IMR-90 (cell line): ENCODE measurements around the gene IL20RA. TPM values are rescaled to one million over a fixed set of nuclear protein-coding genes. Genes with fewer than 3 reads are reported as not detected.

ENCODE experiments used
- ATAC-seq: fragments of 200-7000 bp; cut with Tn5 transposase; 2 replicates; pipeline ENCODE4 v1.9.1; 2020; ENCODE audit warnings: low read depth, mild to moderate bottlenecking, moderate library complexity
- BruUV-seq: library from RNA; stranded (reverse); fragments of 400-500 nt; replicated peaks from 2 replicates; lab custom pipeline; 2021; lab: Mats Ljungman, UMichigan
- CTCF ChIA-PET: fragments of 300-600 bp; formaldehyde crosslinking; extraction: SDS; loops from one replicate; lab custom pipeline; 2021; ENCODE audit warnings: antibody characterized with exemption; lab: Yijun Ruan, JAX
- POLR2A ChIA-PET: fragments of 300-600 bp; sonication (Branson Sonifier 250); formaldehyde crosslinking; loops from one replicate; lab custom pipeline; 2022; ENCODE audit warnings: antibody characterized with exemption; ENCODE audit not compliant: unreplicated experiment; lab: Charles Lee
- DNase-seq: peaks from one replicate; pipeline ENCODE4 v3.0.0; 2013
- H2AFZ ChIP-seq: replicated peaks from 2 replicates; pipeline ENCODE3; 2013; ENCODE audit warnings: low read length, mild to moderate bottlenecking; ENCODE audit not compliant: poor library complexity
- H2AK5ac ChIP-seq: 2 replicates; pipeline ENCODE4 v1.6.1; 2013; ENCODE audit warnings: low read depth, low read length, inconsistent platforms
- H2AK9ac ChIP-seq: replicated peaks from 2 replicates; pipeline ENCODE3; 2013; ENCODE audit warnings: mild to moderate bottlenecking, low read depth, low read length, moderate library complexity; ENCODE audit not compliant: poor library complexity
- H2BK120ac ChIP-seq: 2 replicates; pipeline ENCODE4 v1.6.1; 2013; ENCODE audit warnings: low read depth, low read length, inconsistent platforms
- H2BK15ac ChIP-seq: 3 replicates; pipeline ENCODE4 v1.6.1; 2013; ENCODE audit warnings: low read depth, low read length, inconsistent platforms
- H2BK20ac ChIP-seq: 2 replicates; pipeline ENCODE4 v1.6.1; 2013; ENCODE audit warnings: low read depth, mild to moderate bottlenecking, inconsistent platforms, low read length, moderate library complexity
- H2BK5ac ChIP-seq: 2 replicates; pipeline ENCODE4 v1.6.1; 2013; ENCODE audit warnings: mild to moderate bottlenecking, low read depth, low read length, inconsistent platforms; ENCODE audit not compliant: poor library complexity, severe bottlenecking
- H3K14ac ChIP-seq: replicated peaks from 2 replicates; pipeline ENCODE4 v1.6.1; 2013; ENCODE audit warnings: low read depth, low read length, inconsistent platforms
- H3K18ac ChIP-seq: 2 replicates; pipeline ENCODE4 v1.6.1; 2013; ENCODE audit warnings: low read depth, low read length, control low read depth
- H3K23ac ChIP-seq: 2 replicates; pipeline ENCODE4 v1.6.1; 2013; ENCODE audit warnings: low read depth, low read length, inconsistent platforms
- H3K27ac ChIP-seq: 2 replicates; pipeline ENCODE4 v1.5.1; 2013; ENCODE audit warnings: mild to moderate bottlenecking, control low read depth, low read length; ENCODE audit not compliant: insufficient read depth
- H3K27me3 ChIP-seq: 2 replicates; pipeline ENCODE4 v1.6.1; 2013; ENCODE audit warnings: low read length; ENCODE audit not compliant: control insufficient read depth, insufficient read depth
- H3K36me3 ChIP-seq: 2 replicates; pipeline ENCODE4 v1.6.1; 2013; ENCODE audit warnings: low read length, mixed read lengths; ENCODE audit not compliant: control insufficient read depth, insufficient read depth
- H3K4ac ChIP-seq: 2 replicates; pipeline ENCODE4 v1.6.1; 2013; ENCODE audit warnings: low read depth, low read length, inconsistent platforms
- H3K4me1 ChIP-seq: 2 replicates; pipeline ENCODE4 v1.6.1; 2013; ENCODE audit warnings: low read length, mixed read lengths; ENCODE audit not compliant: control insufficient read depth, insufficient read depth
- H3K4me2 ChIP-seq: 2 replicates; pipeline ENCODE4 v1.6.1; 2013; ENCODE audit warnings: low read depth, mild to moderate bottlenecking, control low read depth, low read length, moderate library complexity
- H3K4me3 ChIP-seq: 2 replicates; pipeline ENCODE4 v1.5.1; 2013; ENCODE audit warnings: low read depth, mild to moderate bottlenecking, control low read depth, low read length, moderate library complexity; ENCODE audit not compliant: insufficient read depth
- H3K56ac ChIP-seq: 2 replicates; pipeline ENCODE4 v1.6.1; 2013; ENCODE audit warnings: low read length, inconsistent platforms; ENCODE audit not compliant: insufficient read depth; ENCODE audit errors: extremely low read depth
- H3K79me1 ChIP-seq, 2 experiments: 2 replicates each; pipeline ENCODE4 v1.6.1; 2013; ENCODE audit warnings: low read length in 2 of 2, inconsistent platforms in 1 of 2, low read depth in 1 of 2
- H3K9ac ChIP-seq: 2 replicates; pipeline ENCODE4 v1.6.1; 2013; ENCODE audit warnings: low read depth, low read length, control low read depth
- H3K9me1 ChIP-seq: 2 replicates; pipeline ENCODE4 v1.6.1; 2013; ENCODE audit warnings: low read length, inconsistent platforms; ENCODE audit not compliant: insufficient read depth
- H3K9me3 ChIP-seq: 2 replicates; pipeline ENCODE4 v1.6.1; 2013; ENCODE audit warnings: low read length; ENCODE audit not compliant: control insufficient read depth, insufficient read depth
- H4K20me1 ChIP-seq: 2 replicates; pipeline ENCODE4 v1.6.1; 2013; ENCODE audit warnings: low read length, inconsistent platforms; ENCODE audit not compliant: insufficient read depth
- H4K5ac ChIP-seq: 2 replicates; pipeline ENCODE4 v1.6.1; 2013; ENCODE audit warnings: mild to moderate bottlenecking, low read depth, low read length, control low read depth
- H4K8ac ChIP-seq, 2 experiments: 2 replicates each; pipeline ENCODE4 v1.6.1; 2013; ENCODE audit warnings: low read depth in 2 of 2, low read length in 2 of 2, control low read depth in 1 of 2, inconsistent platforms in 1 of 2
- H4K91ac ChIP-seq: 2 replicates; pipeline ENCODE4 v1.6.1; 2013; ENCODE audit warnings: low read depth, low read length, inconsistent platforms; ENCODE audit not compliant: insufficient read depth
- CEBPB ChIP-seq: IDR thresholded peaks from 2 replicates; pipeline ENCODE4 v1.6.1; 2012; ENCODE audit warnings: low read depth, low read length, improper control_type of control experiment
- CHD1 ChIP-seq: IDR thresholded peaks from 2 replicates; pipeline ENCODE4 v1.6.1; 2012; ENCODE audit warnings: low read depth, low read length, improper control_type of control experiment
- CTCF ChIP-seq: conservative IDR thresholded peaks from 2 replicates; pipeline ENCODE4 v1.5.1; 2012; ENCODE audit warnings: mild to moderate bottlenecking, low read depth, low read length, improper control_type of control experiment
- ELK1 ChIP-seq: fragments of 150-350 bp; IDR thresholded peaks from 2 replicates; pipeline ENCODE4 v1.6.1; 2016; ENCODE audit warnings: low read depth, mild to moderate bottlenecking, low read length, moderate library complexity, borderline replicate concordance
- FOS ChIP-seq: fragments of 150-350 bp; IDR thresholded peaks from 2 replicates; pipeline ENCODE4 v1.6.1; 2016; ENCODE audit warnings: low read depth, low read length
- MAZ ChIP-seq: IDR thresholded peaks from 2 replicates; pipeline ENCODE4 v1.6.1; 2012; ENCODE audit warnings: low read depth, mild to moderate bottlenecking, low read length, improper control_type of control experiment, moderate library complexity, borderline replicate concordance
- MXI1 ChIP-seq: IDR thresholded peaks from 2 replicates; pipeline ENCODE4 v1.6.1; 2012; ENCODE audit warnings: low read depth, mild to moderate bottlenecking, low read length, moderate library complexity, borderline replicate concordance
- NFE2L2 ChIP-seq: fragments of 150-350 bp; IDR thresholded peaks from 2 replicates; pipeline ENCODE4 v1.6.1; 2016; ENCODE audit warnings: low read depth, mild to moderate bottlenecking, low read length
- POLR2A ChIP-seq: IDR thresholded peaks from 2 replicates; pipeline ENCODE4 v1.6.1; 2012; ENCODE audit warnings: mild to moderate bottlenecking, low read depth, low read length
- RAD21 ChIP-seq: IDR thresholded peaks from 2 replicates; pipeline ENCODE4 v1.6.1; 2012; ENCODE audit warnings: low read length, improper control_type of control experiment
- RCOR1 ChIP-seq: IDR thresholded peaks from 2 replicates; pipeline ENCODE4 v1.6.1; 2012; ENCODE audit warnings: mild to moderate bottlenecking, low read length, improper control_type of control experiment; ENCODE audit not compliant: insufficient replicate concordance
- SMC3 ChIP-seq: fragments of 150-350 bp; IDR thresholded peaks from 2 replicates; pipeline ENCODE4 v1.6.1; 2016; ENCODE audit warnings: low read depth, mild to moderate bottlenecking, antibody characterized with exemption, low read length, moderate library complexity
- WGBS, 2 experiments: methylation state at CpG; one replicate each; pipeline versions ENCODE4 v1.1.5 to v1.1.7; 2013; ENCODE audit warnings: missing lambda C conversion rate in 2 of 2; ENCODE audit not compliant: insufficient read length in 1 of 2; ENCODE audit errors: extremely low coverage in 2 of 2; 5-methylcytosine and 5-hydroxymethylcytosine counted together
- dilution Hi-C: fragments of 300-500 bp; cut with HindIII; formaldehyde crosslinking; loops from one replicate; pipeline ENCODE4 v1.14.3; 2018; ENCODE audit warnings: low sequenced_read_pairs; ENCODE audit not compliant: unreplicated experiment
- in situ Hi-C: fragments of 300-500 bp; cut with MboI; formaldehyde crosslinking; loops from 3 replicates; pipeline ENCODE4 v1.14.3; 2019; ENCODE audit warnings: low sequenced_read_pairs, inconsistent platforms, mixed read lengths
- intact Hi-C: fragments of 100-400 bp; cut with micrococcal nuclease; formaldehyde crosslinking; loops from 2 replicates; pipeline ENCODE4 v1.10.0; 2022
- polyA plus RNA-seq, 3 experiments: library from polyadenylated mRNA; depleted of rRNA; stranded (reverse); fragments of >200 nt; gene quantifications; 2 replicates each; pipeline ENCODE4 v1.2.3, GENCODE V29; 2012; ENCODE audit warnings: low replicate concordance in 1 of 3
- total RNA-seq: library from RNA; depleted of rRNA; stranded (reverse); fragments of >200 nt; gene quantifications from 2 replicates; pipeline ENCODE4 v1.2.3, GENCODE V29; 2012

Gene IL20RA
- total and polyA plus RNA-seq, 2 of the 4 experiments (the other 2 are of a cell fraction): 0.02 TPM; not detected in 1

- Histone ChIP-seq H4K5ac (no peak overlapping the region), H2BK15ac (no peak overlapping the region), H3K9ac (peak overlapping the region; percentile 69), H3K27me3 (peaks cover 44% of the 10 kb centered on the region), H3K14ac (no peak overlapping the region), H2AK5ac (no peak overlapping the region), H4K91ac (no peak overlapping the region), H3K4me1 (no peaks in the 10 kb centered on the region), H3K4ac (no peak overlapping the region), H3K4me3 (peak overlapping the region; percentile 94), H2BK5ac (no peak overlapping the region), H2BK120ac (no peak overlapping the region), H3K79me1 (no peaks in the 10 kb centered on the region), H3K9me3 (no peaks in the 10 kb centered on the region), H3K4me2 (peak overlapping the region; percentile 95), H3K18ac (no peak overlapping the region), H3K23ac (no peak overlapping the region), H3K9me1 (no peaks in the 10 kb centered on the region), H2BK20ac (no peak overlapping the region), H3K27ac (no peak overlapping the region), H2AK9ac (no peak overlapping the region), H4K20me1 (no peaks in the 10 kb centered on the region), H2AFZ (peak overlapping the region; percentile 89), H3K36me3 (no peaks in the 10 kb centered on the region), H4K8ac (no peak overlapping the region), H3K56ac (no peak overlapping the region)
- no peak for TF ChIP-seq CTCF
- no peak for TF ChIP-seq ELK1
- TF ChIP-seq RCOR1: no peak
- TF ChIP-seq SMC3: no peak
- no peak for TF ChIP-seq NFE2L2
- no peak for TF ChIP-seq MAZ
- TF ChIP-seq MXI1: no peak
- TF ChIP-seq CEBPB: no peak
- TF ChIP-seq CHD1: no peak
- no peak for TF ChIP-seq FOS
- no peak for TF ChIP-seq POLR2A
- TF ChIP-seq RAD21: no peak
- peak; percentile 28 for DNase-seq
- POLR2A ChIA-PET: no interaction called here
- CTCF ChIA-PET: interaction anchor here (0.6 to 0.8 kb wide), 4 partner anchors 8 to 15 kb away, joined by 3 to 5 read pairs (median 4); no protein-coding TSS in a partner anchor
- WGBS, 2 experiments: 40% methylated on average over 1 of the region's 42 CpGs; no CpG with 5 or more reads in 1 of the 2 experiments
- dilution Hi-C loops (no loop called here), in situ Hi-C loops (no loop called here), intact Hi-C loops (no loop called here)
- ATAC-seq: peak; percentile 81
- BruUV-seq: no TSS peak
Measured at GRCh38 chr6:137043710-137044365, 927 bp downstream of the IL20RA start.
